Stimulated activated CD4-positive, alpha-beta T cell treated with anti-CD3 and anti-CD28 coated beads, Interleukin-2, amount 100 ng/mL, for 24 hours (primary cell): ENCODE measurements around the gene SOCS6.
"Not testable (repeated sequence)": the region's sequence is repeated elsewhere in the genome, so short reads cannot be mapped to it uniquely, and the experiment has no call there.

Source experiments
- DNase-seq, 2 donors: peaks; one replicate each; pipeline ENCODE4 v3.0.0-alpha.2; 2020

SOCS6 gene

DNA sequence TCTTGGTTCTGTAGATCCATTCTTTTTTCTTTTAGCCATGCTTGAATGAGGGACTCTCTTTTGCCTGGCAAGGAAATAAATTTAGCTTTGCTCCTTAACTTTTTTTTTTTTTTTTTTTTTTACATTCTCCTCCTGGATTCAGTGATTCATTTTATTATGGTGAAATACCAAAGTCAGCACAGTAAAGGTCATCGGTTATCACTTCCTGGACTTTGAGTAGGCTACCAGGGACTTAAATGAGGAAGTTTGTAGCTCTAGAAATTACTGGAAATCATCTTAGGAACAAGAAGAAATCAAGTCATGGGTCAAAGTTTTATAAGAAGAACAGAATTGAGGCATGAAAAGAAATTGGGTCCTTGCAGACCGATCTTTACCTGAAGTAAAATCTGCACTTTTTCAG, 75.0 kb downstream of the SOCS6 start:
- DNase-seq, result no peak

DNA sequence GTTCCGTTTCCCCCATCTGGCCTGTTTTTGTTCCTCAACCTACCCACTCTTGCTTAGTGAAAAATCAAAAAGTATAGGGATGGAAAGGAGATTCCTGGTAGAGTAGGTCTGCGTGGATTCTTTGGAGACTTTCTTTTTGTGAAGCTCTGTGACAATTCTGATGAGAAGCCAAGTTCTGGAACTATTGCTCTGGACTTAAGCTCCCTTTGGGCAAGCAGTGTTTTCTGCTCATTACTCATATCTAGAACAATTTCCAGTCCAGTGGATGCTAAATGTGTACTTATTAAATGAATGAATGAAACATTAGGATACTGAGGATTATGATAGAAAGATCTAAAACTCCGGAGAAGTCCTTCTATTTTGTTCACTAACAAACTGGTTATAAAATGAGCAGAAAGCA, 76.5 kb downstream of the SOCS6 start:
- no peak for DNase-seq

DNA sequence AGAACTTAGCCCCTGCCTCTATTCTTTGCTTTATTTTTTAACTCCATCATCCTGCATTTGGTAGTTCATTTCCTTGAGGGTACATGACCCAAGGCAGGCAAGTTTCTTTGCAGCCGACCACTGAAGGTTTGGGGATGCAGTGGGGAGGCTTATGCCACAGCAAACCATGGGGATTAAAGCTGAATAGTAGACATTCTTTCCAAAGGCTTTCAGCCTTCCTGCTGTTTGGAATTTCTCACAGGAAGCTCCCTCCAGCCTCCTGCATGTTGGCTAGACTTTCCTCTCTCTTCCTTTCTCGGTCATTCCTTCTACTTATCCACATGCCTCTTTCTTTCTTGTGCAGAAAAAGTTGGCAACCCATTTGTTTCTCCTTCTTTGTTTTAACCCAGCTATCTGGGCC, 77.3 kb downstream of the SOCS6 start:
- DNase-seq, result no peak

DNA sequence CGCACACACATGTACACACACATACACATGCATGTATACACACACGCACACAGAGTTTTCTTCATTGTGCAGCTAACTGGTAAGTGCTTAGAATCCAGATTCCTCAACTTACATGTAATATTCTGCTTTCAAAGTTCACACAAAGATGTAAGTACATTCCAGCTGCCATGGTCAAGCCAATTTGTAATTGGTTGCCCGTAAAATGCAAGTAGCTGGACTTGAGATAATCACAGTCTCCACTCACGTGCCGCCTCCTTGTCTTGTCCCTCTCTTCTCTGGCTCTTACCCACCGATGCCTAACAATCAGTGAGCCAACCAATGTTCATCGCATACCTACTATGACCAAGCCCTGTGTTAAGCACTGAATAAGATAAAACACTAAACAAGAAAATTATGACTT, 77.8 kb downstream of the SOCS6 start:
- DNase-seq, result no peak

DNA sequence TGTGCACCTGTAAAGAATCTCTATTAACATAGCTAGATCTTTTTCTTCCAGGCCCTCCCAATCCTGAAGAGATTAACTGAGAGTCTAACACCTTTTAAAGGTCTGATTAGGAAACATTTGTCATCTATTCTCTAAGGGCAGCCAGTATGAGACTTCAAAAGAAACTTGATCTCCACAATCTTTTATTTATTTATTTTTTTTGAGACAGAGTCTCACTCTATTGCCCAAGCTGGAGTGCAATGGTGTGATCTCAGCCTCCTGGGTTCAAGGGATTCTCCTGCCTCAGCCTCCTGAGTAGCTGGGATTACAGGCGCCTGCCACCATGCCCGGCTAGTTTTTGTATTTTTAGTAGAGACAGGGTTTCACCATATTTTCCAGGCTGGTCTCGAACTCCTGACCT, 78.5 kb downstream of the SOCS6 start:
- DNase-seq, result not testable (repeated sequence)

DNA sequence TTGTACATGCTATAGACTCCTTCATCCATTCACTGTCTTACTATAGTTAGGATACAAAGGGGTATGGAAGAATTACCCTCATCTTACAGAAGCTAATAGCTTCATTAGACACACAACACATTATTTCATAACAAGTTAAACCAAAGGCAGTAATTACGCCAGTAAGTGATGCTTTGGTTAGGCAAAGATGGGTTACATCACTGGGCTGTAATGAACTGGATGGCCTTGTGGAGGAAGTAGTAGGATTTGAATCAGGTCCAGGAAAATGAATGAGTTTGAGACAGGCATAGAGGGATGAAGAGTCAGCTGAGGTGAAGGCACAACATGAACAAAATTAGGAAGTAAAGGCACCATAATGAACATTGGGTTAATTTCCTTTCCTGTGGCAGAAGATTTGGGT, 80.1 kb downstream of the SOCS6 start:
- no peak for DNase-seq

DNA sequence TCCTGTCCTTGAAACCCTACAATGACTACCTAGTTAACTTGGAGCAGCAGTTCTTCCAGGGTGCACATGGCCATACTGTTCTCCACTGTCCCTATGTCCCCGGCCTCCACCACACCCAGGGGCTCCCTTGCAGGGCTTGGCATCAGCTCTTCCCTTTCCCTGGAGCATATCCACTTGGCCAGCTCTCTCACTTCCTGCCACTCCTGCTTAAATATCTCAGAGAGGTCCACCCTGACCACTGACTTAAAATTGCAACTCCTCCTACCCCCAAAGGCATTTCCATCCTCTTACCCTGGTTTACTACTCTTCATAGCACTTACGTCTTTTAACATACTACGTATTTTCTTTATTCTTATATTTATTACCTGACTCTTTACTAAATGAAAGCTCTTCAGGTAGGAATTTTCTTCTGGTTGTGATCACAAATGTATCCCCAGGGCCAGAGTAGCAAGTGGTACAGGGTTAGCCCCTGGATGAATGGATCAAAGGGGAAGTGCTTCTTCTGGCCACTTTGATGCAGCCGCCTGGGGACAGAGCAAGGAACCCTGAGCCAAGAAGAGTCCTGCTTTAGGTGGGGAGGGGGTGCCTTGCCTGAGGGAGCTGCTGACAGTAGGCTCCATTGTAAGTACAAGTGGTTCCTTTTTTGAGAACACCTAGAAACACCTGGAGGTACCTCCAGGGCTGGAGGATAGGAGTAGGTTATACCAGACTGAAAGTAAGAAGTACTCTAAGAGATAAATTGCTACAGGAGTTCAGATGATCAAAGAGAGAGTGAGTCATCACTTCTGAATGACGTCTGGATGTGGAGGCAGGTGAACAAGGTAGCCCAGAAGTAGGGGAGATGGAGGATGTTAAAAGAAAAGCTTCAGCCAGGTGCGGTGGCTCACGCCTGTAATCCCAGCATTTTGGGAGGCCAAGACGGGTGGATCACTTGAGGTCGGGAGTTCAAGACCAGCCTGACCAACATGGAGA, 82.2 kb downstream of the SOCS6 start:
- no peak for DNase-seq

DNA sequence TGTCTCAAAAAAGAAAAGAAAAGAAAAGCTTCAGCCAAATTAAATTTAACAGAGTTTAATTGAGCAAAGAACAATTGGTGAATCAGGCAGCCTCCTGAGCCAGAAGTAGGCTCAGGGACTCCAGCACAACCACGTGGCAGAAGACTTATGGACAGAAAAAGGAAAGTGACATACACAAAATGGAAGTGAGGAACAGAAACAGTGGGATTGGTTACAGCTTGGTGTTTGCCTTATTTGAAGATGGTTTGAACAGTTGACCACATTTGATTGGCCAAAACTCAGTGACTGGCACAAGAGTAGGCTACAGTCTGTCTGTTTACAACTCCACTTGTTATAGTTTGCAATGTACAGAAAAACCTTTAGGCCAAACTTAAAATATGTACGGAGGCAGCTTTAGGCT, 83.1 kb downstream of the SOCS6 start:
- DNase-seq, result no peak

DNA sequence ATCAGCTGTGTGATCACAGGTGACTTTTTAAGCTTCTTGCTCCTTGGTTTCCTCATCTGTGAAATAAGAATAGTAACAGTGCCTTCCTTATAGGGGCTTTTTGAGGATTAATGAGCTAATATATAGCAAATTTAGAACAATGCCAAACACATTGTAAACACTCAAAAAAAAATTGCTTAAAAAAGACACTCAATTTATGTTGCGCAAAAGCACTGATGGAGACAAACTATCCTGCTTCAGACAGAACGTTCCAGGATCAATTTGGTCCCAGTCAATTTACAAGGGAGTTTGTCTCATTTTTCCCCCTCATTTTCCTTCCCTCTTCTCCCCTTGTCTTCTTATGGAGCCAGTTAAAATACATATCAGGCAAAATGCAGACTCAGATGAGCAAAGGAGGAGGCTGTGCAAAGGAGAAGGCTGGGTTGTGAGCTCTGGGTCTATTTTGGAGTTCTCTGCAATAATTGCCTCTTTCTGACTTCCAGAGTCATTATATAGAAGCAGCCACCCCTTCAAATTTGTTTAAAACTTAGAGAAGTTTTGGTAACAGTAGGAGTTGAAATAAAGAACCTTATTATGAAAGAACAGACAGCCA, 83.7 kb downstream of the SOCS6 start:
- DNase-seq, result no peak

DNA sequence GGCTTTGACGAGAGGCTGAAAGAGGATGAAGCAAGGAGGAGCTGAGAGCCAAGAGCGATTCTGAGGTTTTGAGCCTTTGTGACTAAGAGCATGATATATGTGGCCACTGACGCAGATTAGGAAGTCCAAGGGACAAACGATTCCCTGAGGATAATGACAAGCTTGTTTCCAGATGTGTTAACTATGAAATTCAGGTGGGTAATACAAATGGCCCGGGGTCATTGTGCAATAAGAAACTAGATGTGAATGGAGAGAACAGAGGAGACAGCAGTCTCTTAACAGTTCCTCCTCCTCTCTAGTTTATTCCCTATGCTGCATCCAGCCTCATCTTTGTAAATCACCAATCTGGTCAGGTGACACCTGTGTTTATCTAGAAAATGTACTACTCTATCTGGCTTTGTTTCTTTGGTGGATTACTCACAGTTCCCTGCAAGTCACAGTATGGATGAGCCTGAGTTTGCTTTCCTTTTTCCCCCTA, 84.2 kb downstream of the SOCS6 start:
- DNase-seq, result no peak

DNA sequence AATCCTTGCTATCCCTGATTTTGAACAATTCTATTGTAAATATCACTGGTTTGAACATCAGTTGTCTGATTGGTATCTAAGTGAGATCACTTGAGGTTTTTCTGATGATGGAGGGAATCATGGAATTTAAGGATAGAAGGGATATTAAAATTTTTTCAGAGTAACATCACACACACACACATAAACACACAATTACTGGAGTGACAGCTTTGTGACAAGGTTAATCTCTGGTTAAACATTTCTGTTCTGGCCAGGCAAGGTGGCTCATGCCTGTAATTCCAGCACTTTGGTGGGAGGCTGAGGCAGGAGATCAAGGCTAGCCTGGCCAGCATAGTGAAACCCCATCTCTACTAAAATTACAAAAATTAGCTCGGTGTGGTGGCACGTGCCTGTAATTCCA, 85.3 kb downstream of the SOCS6 start:
- no peak for DNase-seq

DNA sequence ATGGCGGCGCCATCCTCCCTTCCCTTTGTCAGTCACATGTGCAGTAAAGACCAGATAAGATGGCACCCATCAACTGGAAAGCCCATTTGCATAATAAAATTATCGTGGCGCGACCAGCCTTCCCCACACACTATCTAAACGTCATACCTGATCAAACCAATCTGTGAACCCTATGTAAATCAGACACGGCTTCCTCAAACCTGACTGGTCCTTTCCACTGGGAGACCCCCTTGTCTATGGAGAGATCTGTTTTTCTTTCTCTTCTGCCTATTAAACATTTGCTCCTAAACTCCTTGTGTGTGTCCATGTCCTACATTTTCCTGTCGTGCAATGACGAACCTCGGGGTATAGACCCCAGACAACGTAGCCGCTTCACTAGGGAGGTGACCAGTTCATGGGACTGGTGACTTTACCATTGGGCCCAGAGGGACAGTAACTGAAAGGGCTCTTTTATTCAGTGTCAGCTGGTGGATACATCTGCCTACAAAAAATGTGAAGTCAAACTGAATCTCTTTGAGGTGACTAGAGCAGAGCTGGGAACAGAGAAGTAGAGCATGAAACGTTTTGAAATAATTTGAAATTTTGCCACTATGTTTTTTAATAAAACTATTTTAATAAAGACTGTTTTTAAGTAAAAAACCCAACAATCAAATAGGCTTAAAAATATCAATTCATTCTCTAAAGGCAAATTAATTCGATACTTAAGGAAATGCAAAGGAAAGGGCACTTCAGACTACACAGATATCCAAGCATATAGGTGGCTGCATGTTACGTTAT, 87.5 kb downstream of the SOCS6 start:
- no peak for DNase-seq

DNA sequence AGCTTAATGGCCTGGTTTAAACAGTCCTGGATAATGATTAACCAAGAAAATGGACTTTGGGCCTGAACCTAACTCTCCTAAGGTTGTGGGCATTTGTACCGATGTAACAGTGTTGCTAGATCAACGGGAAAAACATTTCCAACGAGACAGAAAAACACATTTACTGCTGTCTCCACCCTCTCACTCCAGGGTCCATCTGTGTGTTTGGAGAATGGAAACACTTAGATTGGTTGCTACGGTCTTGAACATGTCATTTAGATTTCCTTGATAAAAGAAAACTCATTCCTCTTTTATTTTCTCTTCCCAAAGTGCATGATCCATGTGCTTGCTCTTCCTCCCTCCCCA, 88.0 kb downstream of the SOCS6 start:
- DNase-seq, result no peak

DNA sequence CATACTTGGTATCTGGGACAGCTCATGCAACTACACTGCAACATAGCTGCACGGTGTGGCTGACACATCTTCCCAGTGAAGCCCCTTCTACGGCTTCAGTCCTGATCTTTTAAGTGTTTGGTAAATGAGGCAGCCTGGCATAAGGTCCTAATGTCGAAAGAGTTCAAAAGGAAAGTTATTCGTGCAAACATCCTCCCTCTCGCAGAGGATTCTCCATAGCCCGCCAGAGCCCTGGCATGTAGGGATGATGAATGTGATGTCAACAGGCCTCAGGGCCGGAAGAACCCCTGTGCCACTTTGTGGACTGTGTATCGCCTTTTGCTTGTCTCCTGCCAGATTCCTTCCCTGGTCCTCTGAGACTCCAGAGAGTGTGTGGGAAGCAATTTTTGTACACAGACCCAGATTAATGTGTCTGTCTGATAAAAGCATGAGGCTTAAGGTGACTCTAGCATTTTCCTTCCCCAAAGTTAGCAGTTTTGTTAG, 88.5 kb downstream of the SOCS6 start:
- no peak for DNase-seq

DNA sequence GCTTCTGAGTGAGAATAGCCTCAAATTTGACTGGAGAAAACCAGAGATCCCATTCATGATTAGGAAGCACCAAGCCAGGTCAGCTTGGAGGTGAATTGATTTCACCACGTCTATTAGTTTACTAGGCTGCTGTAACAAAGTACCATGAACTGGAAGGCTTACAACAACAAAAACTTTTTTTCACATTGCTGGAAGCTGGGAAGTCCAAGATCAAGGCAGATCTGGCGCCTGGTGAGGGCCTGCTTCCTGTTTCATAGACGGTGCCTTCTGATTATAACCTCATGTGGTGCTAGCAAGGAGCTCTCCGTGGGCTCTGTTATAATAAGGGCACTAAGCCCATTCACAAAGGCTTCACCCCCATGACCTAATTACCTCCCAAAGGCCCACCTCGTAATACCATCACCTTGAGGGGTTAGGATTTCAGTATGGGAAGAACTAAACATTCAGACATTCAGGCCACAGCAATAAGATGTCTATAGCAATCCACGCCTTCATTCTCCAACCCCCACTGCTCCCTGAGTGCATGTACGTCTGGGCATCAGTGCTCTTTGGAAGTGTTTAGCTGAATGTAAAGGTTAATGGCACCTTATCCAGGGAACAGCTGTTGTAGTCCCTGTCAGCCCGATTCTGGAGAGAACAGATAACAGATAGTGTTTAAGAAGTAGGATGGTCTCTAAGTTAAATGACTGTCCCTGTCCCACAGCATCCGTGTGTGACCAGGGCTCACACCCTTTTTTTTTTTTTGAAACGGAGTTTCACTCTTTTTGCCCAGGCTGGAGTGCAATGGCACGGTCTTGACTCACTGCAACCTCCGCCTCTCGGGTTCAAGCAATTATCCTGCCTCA, 89.2 kb downstream of the SOCS6 start:
- no peak for DNase-seq
